Stimulated activated CD8-positive, alpha-beta memory T cell treated with anti-CD3 and anti-CD28 coated beads, Interleukin-7, amount 100 ng/mL, for 24 hours (primary cell): Measurements from ENCODE around the gene GBA3.

Experiments used
- DNase-seq: peaks from one replicate; pipeline ENCODE4 v3.0.0-alpha.2; 2020; ENCODE audit warnings: low read depth

GBA3 gene

DNA sequence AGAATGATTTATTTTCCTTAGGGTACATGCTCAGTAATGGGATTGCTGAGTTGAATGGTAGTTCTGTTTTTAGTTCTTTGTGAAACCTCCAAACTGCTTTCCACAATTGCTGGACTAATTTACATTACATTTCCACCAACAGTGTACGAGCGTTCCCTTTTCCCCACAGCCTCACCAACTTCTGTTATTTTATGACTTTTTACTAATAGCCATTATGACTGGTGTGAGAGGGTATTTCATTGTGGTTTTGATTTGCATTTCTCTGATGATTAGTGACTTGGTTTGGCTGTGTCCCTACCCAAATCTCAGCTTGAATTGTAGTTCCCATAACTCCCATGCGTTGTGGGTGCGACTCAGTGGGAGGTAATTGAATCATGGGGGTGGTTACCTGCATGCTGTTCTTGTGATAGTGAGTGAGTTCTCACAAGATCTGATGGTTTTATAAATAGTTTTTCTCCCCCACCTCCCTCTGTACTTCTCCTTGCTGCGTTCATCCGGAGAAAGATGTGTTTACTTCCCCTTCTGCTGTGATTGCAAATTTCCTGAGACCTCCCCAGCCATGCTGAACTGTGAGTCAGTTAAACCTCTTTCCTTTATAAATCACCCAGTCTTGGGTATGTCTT is 95.1 kb downstream of the GBA3 start:
- DNase-seq = no peak

DNA sequence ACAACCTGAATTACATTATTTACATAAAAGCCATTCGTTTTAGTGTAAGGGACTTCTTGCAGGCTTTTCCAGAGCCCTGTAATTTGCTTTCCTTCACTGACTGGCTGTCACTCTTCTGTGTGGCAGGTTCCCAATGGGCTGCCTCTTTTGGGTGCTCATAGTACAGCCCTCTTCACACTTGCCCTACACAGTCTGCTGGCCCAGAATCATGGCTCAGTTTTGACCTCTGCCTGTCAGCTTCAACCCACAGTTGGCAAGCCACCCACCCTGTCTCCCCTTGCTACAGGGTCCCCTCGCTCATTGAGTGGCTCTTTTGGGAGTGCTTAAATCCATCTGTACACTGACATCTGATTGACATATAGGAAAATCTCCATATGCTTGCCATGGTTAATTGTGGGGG is 97.9 kb downstream of the GBA3 start:
- no peak for DNase-seq

DNA sequence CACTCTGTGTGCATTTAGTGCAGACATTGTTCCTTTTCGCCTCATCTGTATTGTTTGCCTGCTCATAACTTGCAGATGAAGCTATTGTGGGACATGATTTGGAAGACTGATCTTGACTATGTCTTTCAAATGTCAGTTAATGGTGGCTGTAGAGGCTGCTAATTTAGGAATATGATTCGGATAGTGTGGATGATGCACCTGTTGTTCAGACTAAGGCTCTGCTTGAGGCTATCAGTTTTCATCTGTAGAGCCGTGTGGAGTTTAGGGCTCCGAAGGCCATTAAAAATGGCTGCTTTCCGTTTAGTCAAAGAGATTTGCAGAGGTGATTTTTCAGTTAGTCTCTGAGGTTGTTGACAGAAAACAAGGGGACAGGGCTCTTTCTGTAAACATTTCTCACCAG is 102.0 kb downstream of the GBA3 start:
- no peak for DNase-seq

DNA sequence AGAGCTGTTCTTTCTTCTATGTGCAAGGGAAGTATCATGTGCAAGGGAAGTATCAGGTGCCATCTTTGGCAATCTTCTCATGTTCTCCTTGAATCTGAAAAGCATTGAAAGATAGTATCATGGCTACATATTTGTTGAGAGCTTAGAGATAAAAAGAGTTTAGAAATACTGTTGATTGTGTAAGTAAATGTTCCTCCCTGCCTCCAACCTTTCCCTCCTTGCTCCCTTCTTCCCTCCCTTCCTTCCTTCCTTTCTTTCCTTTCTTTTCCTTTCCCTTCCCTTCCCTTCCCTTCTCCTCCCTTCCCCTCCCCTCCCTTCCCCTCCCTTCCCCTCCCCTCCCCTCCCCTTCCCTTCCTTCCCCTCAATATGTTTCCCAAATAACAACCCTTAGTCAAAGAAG is 108.7 kb downstream of the GBA3 start:
- DNase-seq = no peak

DNA sequence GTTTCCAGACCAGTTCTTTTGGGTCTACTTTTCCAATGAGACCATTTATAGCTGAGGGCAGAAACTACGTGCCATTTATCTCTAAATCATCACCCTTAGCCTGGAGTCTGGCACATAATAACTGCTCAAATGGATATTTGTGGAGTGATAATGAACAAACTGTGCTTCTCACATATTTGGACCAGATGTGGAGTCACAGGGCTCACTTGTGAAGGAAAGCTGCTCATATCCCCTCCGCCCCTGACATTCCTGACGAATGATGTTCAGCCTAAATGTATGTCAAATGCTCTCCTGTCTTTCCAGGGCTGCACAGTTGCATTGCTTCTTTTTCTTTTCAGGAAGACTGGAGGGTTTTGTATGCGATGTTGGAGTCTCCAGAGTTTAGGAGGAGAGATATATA is 110.1 kb downstream of the GBA3 start:
- DNase-seq = no peak

DNA sequence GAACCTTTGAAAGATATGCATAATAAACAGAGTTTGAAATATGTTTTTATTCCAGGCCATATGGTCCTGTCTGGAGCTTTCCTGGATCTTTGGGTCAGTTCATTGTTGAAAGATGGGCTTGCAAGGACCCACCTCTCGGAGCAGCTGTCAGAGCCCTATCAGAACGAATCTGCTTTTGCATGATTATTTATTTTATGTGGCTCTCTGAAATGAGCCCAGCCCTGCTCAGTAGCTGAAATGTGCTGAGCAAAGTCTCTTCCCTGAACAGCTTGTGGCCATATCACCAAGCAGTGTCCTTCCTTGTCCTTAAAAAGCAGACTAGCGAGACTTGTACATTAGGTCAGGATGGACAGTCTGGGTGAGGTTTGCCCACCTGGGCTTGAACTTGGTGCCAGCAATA is 110.8 kb downstream of the GBA3 start:
- DNase-seq = no peak

DNA sequence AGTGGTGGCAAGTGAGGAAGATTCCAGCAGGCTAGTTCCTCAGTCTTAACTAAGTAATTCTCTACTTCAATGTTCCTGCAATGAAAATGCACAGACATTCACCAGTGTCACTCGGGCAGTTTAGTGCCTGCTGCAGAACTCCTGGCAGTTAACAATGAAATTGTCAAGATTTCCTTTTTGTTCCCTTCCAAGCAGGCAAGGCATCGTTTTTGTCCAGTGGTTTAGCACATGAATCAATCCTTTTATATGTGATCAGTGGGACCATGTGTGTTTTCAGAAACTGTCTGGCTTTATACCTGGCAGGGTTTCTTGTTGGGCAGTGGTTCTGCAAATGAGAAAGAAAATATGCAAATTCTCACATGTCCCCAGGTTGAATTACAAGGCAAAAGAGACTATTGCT is 122.2 kb downstream of the GBA3 start:
- DNase-seq = no peak

DNA sequence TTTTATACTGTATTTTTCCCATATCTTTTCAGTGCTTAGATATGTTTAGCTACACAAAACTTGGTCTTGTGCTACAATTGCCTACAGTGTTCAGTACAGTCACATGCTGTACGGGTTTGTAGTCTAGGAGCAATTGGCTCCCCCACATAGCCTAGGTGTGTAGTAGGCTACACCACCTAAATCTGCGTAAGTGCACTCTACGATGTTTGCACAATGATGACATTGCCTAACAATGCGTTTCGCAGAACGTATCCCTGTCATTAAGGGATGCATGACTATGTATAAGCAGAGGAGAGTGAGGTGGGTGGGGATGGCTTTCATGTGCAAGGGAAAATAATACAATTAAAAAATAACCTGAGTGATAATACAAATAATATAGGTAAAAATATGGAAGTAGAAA is 131.4 kb downstream of the GBA3 start:
- DNase-seq = no peak

DNA sequence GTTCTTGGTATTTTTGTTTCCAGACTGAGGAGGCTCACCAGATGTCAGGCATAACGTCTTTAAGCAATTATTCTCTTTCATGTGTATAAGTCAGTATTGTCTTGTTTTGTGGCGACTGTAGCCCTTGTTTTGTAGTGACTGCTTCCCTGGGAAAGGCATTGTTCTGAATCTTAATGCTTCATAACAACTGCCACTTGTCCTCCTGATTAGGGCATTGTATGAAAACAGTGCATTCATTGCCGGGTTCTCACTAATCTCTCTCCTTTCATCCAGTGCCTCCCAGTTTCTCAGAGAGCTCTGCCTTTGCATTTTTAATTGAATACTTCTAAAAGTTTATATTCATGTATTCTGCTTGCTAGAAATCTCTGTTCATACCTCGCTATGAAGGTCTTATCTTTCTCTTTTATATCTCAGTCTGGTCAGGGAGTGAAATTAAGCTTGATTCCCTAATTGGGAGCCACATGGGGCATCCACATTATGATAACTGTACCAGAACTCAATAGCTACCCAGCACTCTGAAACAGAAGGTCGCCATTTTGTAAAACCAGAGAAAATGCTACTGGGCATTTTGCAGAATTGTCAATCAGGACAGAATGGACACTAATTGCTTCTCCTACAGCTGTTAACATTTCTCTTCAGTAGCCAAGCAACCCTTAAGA is 149.8 kb downstream of the GBA3 start:
- DNase-seq = no peak

DNA sequence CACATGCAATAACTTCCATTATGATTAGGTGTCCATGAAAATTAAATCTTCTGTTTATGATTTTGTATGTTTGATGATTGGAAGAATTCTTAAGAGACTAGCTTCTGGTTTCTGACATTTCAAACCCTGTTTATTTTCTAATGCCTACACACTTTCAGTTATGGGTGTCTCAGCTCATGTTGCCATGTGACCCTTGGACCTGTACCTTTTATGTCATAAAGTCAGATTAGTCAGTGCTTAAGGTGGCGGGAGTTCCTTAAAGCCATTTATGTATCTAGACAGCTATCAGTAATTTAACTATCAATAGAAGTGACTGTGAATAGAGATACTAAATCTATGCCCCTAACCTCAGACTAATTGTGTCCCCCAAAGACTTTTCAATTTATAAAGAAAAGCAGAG is 155.6 kb downstream of the GBA3 start:
- no peak for DNase-seq

DNA sequence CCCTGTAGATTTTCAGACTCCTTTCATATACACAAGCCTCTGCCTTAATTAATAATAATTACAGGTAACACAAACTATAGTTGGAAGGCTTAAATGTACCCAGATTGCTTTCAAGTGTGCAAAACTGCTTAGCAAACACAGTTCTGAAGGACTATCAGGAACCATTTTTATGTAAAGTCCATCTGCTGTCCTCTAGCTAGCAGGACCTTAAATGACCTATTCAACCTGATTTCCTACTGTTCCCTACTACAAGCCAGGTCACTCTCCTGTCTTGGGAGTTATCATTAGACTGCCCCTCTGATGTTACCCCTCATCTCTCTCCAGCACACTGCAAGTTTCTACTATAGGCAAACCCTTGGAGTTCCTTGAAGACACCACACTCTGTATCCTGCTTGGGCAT is 157.3 kb downstream of the GBA3 start:
- DNase-seq = no peak

DNA sequence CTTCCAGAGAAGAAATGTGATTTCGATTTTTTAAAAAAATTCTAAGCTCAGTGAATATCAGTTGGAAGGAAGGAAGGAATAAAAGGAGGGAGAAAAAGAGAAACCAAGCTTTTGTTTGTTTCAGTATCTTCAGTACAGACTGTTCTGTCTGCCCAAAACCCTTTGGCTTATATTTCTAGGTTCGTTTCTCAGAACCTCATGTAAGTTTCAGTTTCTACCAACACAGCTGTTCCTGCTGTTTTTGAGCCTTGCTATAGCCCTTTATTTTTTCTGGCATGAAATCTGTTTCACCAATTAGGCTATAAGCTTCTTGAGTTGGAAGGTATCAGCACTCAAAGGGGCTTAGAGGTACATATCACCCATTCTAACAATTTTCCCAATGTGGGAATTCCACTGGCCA is 157.9 kb downstream of the GBA3 start:
- no peak for DNase-seq

DNA sequence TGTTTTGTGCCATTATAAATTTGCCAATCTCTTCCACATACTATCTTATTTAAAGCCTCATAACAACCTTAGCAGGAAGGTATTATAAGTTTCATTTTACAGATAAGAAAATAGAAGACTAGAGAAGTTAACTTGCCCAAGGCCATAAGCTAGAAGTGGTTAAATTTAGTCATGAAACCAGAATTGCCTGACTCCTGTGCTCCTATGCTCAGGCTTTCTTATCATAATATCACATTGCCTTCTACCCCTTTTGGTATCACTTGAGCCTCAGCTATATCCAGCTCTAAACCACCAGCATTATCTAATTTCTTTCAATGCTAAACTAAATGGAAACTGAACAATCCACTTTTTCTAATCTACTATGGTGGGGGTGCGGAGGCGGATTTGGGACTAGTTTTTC is 164.7 kb downstream of the GBA3 start:
- DNase-seq = no peak

DNA sequence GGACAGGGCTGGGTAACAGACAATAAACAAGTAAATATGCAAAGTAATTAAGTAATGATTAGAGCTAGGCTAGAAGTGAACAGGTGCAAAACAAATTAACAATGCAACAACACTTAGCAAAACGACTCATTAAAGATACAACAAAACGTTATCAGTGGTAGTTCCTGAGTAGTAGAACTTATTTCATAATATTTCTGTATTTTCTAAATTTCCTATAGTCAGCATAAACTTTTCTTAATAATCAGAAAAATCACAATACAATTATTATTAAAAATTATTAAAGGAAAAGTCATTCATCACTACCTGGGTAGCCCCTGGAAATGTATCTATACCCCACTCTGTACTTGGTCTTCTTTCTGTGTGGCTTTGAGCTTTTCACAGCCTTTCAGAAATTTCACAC is 166.6 kb downstream of the GBA3 start:
- DNase-seq = no peak
